ENCODE measurements around the gene ZNF521. TPM values are rescaled to one million over a fixed set of nuclear protein-coding genes. Genes with fewer than 3 reads are reported as not detected.

ZNF521 gene
- total RNA-seq, 1 donor from 2014 or later: 10.3 TPM

DNA sequence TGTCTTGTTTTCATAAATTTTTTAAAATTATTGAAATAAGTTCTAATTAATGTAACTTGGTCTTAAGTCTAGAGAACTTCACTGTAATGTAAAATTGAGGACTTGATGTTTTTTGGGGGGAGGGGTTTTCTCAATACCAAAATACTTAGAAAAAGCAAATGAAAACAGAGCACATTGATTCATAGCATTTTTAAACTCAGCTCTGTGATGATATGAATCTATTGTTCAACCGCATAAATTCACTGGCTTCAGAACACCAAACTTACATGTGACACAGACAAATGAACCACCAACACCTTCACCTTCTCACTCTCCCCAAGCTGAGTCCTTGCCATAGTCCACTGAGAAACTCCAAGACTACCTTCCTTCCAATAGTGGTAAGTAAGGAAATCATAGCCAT lies 108.2 kb downstream of the ZNF521 start:
- TF ChIP-seq, protein P1, sequence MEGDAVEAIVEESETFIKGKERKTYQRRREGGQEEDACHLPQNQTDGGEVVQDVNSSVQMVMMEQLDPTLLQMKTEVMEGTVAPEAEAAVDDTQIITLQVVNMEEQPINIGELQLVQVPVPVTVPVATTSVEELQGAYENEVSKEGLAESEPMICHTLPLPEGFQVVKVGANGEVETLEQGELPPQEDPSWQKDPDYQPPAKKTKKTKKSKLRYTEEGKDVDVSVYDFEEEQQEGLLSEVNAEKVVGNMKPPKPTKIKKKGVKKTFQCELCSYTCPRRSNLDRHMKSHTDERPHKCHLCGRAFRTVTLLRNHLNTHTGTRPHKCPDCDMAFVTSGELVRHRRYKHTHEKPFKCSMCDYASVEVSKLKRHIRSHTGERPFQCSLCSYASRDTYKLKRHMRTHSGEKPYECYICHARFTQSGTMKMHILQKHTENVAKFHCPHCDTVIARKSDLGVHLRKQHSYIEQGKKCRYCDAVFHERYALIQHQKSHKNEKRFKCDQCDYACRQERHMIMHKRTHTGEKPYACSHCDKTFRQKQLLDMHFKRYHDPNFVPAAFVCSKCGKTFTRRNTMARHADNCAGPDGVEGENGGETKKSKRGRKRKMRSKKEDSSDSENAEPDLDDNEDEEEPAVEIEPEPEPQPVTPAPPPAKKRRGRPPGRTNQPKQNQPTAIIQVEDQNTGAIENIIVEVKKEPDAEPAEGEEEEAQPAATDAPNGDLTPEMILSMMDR (IDR thresholded peaks at IDR 0.05; ENCODE audit: borderline replicate concordance): no peak
- Histone ChIP-seq H3K27ac (replicated peaks) (no peak overlapping the region), H3K4me3 (no peak overlapping the region), H3K27me3 (ENCODE audit: low read depth) (no peaks in the 10 kb centered on the region), H3K4me1 (peaks cover 43% of the 10 kb centered on the region), H3K36me3 (no peaks in the 10 kb centered on the region), H3K9me3 (replicated peaks) (no peaks in the 10 kb centered on the region)
- DNase-seq: no peak
- intact Hi-C loops (cut with micrococcal nuclease): loop anchor here (5.0 kb wide), 1 partner anchor 39 kb away; no protein-coding TSS in a partner anchor

DNA sequence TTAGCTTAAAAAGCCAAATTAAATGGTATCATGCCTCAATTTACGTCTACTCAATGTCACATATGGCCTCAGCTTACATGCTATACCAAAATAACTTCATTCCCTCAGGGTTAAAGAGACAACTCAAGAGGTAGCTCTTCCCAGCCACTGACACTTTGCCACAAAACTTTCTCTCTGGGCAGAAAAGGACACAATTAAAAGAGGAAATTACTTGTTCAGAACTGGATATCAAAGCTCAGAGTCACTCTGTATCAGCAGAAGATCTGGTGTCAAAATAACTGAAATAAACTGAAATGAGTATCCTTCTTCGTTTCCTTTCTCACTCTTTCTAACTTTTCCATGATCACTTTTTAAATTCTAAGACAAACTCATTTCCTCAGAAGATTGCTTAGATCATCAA lies 108.7 kb downstream of the ZNF521 start:
- TF ChIP-seq, protein P1 (IDR thresholded peaks at IDR 0.05; ENCODE audit: borderline replicate concordance): no peak
- H3K27me3 ChIP-seq (ENCODE audit: low read depth): no peaks in the 10 kb centered on the region
- no peaks in the 10 kb centered on the region for H3K9me3 ChIP-seq (replicated peaks)
- DNase-seq: no peak
- H3K27ac ChIP-seq (replicated peaks): no peak overlapping the region
- no peaks in the 10 kb centered on the region for H3K36me3 ChIP-seq
- peaks cover 43% of the 10 kb centered on the region for H3K4me1 ChIP-seq
- no peak overlapping the region for H3K4me3 ChIP-seq
- intact Hi-C loops (cut with micrococcal nuclease): loop anchor here (5.0 kb wide), 1 partner anchor 39 kb away; no protein-coding TSS in a partner anchor

DNA sequence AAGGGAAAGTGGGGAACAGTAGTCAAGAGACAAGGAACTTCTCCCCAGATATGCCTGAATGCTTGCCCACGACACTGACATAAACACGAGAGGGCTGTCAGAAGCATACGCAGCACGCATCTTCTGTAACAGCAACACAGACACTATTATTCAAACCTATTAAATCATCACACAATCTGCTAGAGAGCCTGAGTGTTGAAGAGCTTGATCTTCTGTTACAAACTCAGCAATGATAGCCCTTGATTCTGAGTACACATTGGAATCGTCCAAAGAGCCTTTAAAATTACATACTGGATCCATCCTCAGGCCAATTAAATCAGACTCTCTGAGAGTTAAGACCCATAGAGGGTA lies 111.6 kb downstream of the ZNF521 start:
- Histone ChIP-seq H3K9me3 (replicated peaks) (no peaks in the 10 kb centered on the region), H3K4me1 (peaks cover 57% of the 10 kb centered on the region), H3K4me3 (no peak overlapping the region), H3K27ac (replicated peaks) (no peak overlapping the region), H3K27me3 (ENCODE audit: low read depth) (no peaks in the 10 kb centered on the region), H3K36me3 (no peaks in the 10 kb centered on the region)
- TF ChIP-seq, protein P1 (IDR thresholded peaks at IDR 0.05; ENCODE audit: borderline replicate concordance): no peak
- intact Hi-C loops (cut with micrococcal nuclease): loop anchor here (5.0 kb wide), 1 partner anchor 42 kb away; no protein-coding TSS in a partner anchor
- DNase-seq: no peak

DNA sequence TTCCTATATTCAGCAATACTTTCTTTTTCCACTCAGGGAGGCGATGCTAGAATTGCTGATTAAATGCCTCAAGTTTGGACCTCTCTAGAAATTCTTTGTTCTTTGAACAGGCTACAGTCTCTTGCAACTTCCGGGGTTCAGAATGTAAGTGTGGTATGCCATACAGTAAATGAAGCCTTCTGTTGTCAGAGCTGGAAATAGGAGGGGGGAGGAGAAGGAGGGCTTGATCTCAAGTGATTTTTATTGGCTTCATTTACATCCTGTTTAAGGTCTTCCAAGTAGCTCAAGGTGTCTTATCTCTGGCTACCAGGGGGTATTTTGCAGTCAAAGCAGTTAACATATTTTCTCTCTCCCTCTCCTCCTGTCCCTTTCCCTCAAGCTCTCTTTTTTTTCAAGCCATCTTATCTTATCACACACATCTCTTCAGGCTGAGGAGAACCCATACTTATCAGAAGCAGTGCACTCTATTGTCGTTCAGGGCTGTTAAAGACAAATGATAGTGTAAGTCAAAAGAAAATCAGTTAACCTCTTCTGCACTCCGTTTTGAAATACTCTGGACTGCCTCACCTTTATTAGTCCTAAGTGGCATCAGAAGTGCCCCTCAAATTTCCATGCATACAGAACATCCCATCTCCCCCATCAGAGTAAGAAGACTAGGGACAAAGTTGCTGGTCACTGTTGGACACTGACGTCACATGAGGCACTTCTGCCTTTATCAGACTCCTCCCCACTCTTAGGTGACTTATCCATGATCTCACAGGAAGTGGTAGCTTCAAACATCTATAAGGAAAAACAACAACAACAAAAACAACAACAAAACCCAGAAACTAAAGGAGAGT lies 112.2 kb downstream of the ZNF521 start:
- Histone ChIP-seq H3K27ac (replicated peaks) (no peak overlapping the region), H3K27me3 (ENCODE audit: low read depth) (no peaks in the 10 kb centered on the region), H3K9me3 (replicated peaks) (no peaks in the 10 kb centered on the region), H3K4me3 (no peak overlapping the region), H3K36me3 (no peaks in the 10 kb centered on the region), H3K4me1 (peaks cover 60% of the 10 kb centered on the region)
- TF ChIP-seq, protein P1 (IDR thresholded peaks at IDR 0.05; ENCODE audit: borderline replicate concordance): no peak
- DNase-seq: no peak
- intact Hi-C loops (cut with micrococcal nuclease): loop anchor here (5.0 kb wide), 1 partner anchor 43 kb away; no protein-coding TSS in a partner anchor

DNA sequence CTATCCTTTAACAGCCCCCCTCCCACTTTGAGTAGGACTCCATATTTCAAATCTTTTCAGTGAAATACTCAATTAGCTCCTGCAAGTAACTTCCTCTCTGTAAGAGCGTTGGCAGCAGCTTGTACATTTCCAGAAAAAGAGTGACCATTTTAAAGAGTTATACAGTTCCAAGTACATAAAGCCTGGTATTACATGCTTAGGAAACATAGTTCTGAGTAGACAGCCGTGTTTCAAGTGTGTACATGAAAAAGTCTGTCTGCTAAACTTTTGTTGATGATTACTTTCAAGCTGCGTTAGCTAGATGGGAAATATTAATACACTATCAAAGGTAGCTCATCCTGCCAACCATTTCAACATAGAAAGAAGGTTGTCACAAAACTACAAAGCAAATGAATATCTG lies 112.8 kb downstream of the ZNF521 start:
- H3K9me3 ChIP-seq (replicated peaks): no peaks in the 10 kb centered on the region
- H3K4me1 ChIP-seq: peaks cover 57% of the 10 kb centered on the region
- intact Hi-C loops (cut with micrococcal nuclease): no loop called here
- H3K27me3 ChIP-seq (ENCODE audit: low read depth): no peaks in the 10 kb centered on the region
- TF ChIP-seq, protein P1 (IDR thresholded peaks at IDR 0.05; ENCODE audit: borderline replicate concordance): no peak
- no peaks in the 10 kb centered on the region for H3K36me3 ChIP-seq
- no peak overlapping the region for H3K4me3 ChIP-seq
- H3K27ac ChIP-seq (replicated peaks): no peak overlapping the region
- no peak for DNase-seq

Data from left ventricle myocardium inferior (tissue), 1 donor.